ENCODE measurements around the gene VPS54. TPM values are rescaled to one million over a fixed set of nuclear protein-coding genes. Genes with fewer than 3 reads are reported as not detected.

The VPS54 gene
- total RNA-seq, 3 donors from 2014 or later: 26.9 to 39.8 (median 36.7) TPM

- intact Hi-C loops (cut with DNase I; ENCODE audit: low total_unique reads): no loop called here
- DNase-seq (ENCODE audit: low spot score in 2 of 2): no peak
- no peak overlapping the region for H3K4me3 ChIP-seq
- no peaks in the 10 kb centered on the region for H3K36me3 ChIP-seq
- TF ChIP-seq POLR2AphosphoS5 (IDR thresholded peaks at IDR 0.05) (no peak), POLR2A (IDR thresholded peaks at IDR 0.05) (no peak)
- TF ChIP-seq, protein P1, sequence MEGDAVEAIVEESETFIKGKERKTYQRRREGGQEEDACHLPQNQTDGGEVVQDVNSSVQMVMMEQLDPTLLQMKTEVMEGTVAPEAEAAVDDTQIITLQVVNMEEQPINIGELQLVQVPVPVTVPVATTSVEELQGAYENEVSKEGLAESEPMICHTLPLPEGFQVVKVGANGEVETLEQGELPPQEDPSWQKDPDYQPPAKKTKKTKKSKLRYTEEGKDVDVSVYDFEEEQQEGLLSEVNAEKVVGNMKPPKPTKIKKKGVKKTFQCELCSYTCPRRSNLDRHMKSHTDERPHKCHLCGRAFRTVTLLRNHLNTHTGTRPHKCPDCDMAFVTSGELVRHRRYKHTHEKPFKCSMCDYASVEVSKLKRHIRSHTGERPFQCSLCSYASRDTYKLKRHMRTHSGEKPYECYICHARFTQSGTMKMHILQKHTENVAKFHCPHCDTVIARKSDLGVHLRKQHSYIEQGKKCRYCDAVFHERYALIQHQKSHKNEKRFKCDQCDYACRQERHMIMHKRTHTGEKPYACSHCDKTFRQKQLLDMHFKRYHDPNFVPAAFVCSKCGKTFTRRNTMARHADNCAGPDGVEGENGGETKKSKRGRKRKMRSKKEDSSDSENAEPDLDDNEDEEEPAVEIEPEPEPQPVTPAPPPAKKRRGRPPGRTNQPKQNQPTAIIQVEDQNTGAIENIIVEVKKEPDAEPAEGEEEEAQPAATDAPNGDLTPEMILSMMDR (IDR thresholded peaks at IDR 0.05): no peak
- H3K27me3 ChIP-seq: no peaks in the 10 kb centered on the region
- H3K9me3 ChIP-seq: no peaks in the 10 kb centered on the region
- H3K4me1 ChIP-seq: peaks cover 0 to 3% of the 10 kb centered on the region in 2 donors
- no peak overlapping the region for H3K27ac ChIP-seq
Measured at GRCh38 chr2:64024259-64024949, 5.2 kb upstream of the VPS54 start.

- intact Hi-C loops (cut with DNase I; ENCODE audit: low total_unique reads): no loop called here
Measured at GRCh38 chr2:64023485-64024258, 4.4 kb upstream of the VPS54 start.

GRCh38 chr2:64021578-64021977 lies 2.4 kb upstream of the VPS54 start:
- TF ChIP-seq POLR2AphosphoS5 (IDR thresholded peaks at IDR 0.05): no peak
- no peak for TF ChIP-seq POLR2A (IDR thresholded peaks at IDR 0.05)
- TF ChIP-seq, protein P1 (IDR thresholded peaks at IDR 0.05): no peak
- H3K4me3 ChIP-seq: no peak overlapping the region
- no peaks in the 10 kb centered on the region for H3K36me3 ChIP-seq
- DNase-seq (ENCODE audit: low spot score in 2 of 2): no peak
- H3K9me3 ChIP-seq: no peaks in the 10 kb centered on the region
- H3K4me1 ChIP-seq: peaks cover 4 to 7% of the 10 kb centered on the region in 2 donors
- intact Hi-C loops (cut with DNase I; ENCODE audit: low total_unique reads): no loop called here
- peak overlapping the region; percentile 16 to 31 for H3K27ac ChIP-seq
- no peaks in the 10 kb centered on the region for H3K27me3 ChIP-seq

More at GRCh38 chr2:64023485-64024258, 4.4 kb upstream of the VPS54 start:
- H3K9me3 ChIP-seq: no peaks in the 10 kb centered on the region
- no peaks in the 10 kb centered on the region for H3K36me3 ChIP-seq
- TF ChIP-seq POLR2A (IDR thresholded peaks at IDR 0.05) (no peak), POLR2AphosphoS5 (IDR thresholded peaks at IDR 0.05) (no peak)
- TF ChIP-seq, protein P1 (IDR thresholded peaks at IDR 0.05): no peak
- no peaks in the 10 kb centered on the region for H3K27me3 ChIP-seq
- no peak overlapping the region for H3K27ac ChIP-seq
- peaks cover 0 to 4% of the 10 kb centered on the region in 2 donors for H3K4me1 ChIP-seq
- no peak for DNase-seq (ENCODE audit: low spot score in 2 of 2)
- no peak overlapping the region for H3K4me3 ChIP-seq

DNA sequence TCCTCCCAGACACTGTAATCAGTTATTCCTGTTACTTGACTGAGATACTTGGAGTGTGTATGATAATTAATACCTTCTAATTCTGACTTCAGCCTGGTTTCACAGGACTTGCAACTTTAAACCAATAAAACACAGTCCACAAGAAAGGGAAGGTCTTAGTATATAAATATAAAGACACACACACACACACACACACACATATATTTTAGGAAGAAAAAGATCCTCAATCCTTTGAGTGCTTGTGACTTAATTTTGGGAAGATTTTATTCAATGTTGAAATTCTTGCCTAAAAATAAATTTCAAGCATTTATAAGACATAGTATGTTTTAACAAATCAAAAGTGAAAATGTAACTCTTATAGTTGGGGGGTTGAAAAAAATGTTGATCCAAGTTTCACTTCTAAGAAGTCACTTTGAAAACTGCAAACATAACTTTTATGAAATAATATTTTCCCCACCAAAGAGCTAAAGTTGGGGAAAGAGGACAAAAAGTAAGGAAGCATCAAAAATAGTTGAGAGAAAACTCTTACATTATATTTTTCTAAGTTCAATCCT lies 824 bp upstream of the VPS54 start:
- no peaks in the 10 kb centered on the region for H3K27me3 ChIP-seq
- no peaks in the 10 kb centered on the region for H3K9me3 ChIP-seq
- H3K4me3 ChIP-seq: peak overlapping the region; percentile 72 to 94 (median 77)
- H3K4me1 ChIP-seq: peaks cover 4 to 18% of the 10 kb centered on the region in 2 donors
- peak overlapping the region; percentile 97 to 99 for H3K27ac ChIP-seq
- TF ChIP-seq POLR2A (IDR thresholded peaks at IDR 0.05) (no peak), POLR2AphosphoS5 (IDR thresholded peaks at IDR 0.05) (no peak)
- TF ChIP-seq, protein P1 (IDR thresholded peaks at IDR 0.05): no peak
- no peak for DNase-seq (ENCODE audit: low spot score in 2 of 2)
- H3K36me3 ChIP-seq: no peaks in the 10 kb centered on the region
- intact Hi-C loops (cut with DNase I; ENCODE audit: low total_unique reads): no loop called here

DNA sequence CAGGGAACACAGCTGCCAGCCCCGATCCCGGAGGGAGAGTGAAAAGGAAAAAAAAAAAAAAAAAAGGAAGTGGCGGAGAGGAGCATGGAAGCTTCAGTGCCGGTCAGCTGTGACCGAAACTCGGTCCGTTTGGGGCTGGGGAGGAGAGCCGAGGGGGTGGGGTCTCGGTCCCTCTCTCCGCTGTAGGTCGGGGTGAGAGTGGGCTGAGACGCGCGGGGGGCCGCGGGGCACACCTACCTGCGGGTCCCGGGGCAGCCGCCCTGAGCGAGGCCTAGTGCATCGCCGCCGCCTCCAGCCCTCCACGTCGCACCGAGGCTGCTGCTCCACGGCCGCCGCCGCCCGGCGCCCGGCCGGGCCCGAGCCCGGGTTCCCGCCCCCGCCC lies 536 bp downstream of the VPS54 start:
- H3K27me3 ChIP-seq: no peaks in the 10 kb centered on the region
- no peaks in the 10 kb centered on the region for H3K9me3 ChIP-seq
- TF ChIP-seq POLR2AphosphoS5 (IDR thresholded peaks at IDR 0.05): no peak
- TF ChIP-seq POLR2A (IDR thresholded peaks at IDR 0.05): no peak
- TF ChIP-seq, protein P1 (IDR thresholded peaks at IDR 0.05): no peak
- H3K4me1 ChIP-seq: peaks cover 4 to 18% of the 10 kb centered on the region in 2 donors
- intact Hi-C loops (cut with DNase I; ENCODE audit: low total_unique reads): no loop called here
- peak overlapping the region; percentile 97 to 99 for H3K27ac ChIP-seq
- H3K4me3 ChIP-seq: peak overlapping the region; percentile 72 to 94 (median 77)
- peak in 1 of 2 donors; percentile 25 for DNase-seq (ENCODE audit: low spot score in 2 of 2)
- H3K36me3 ChIP-seq: no peaks in the 10 kb centered on the region
